H1 (cell line): ENCODE results near the gene RCL1. TPM values are rescaled to one million over a fixed set of nuclear protein-coding genes. Genes with fewer than 3 reads are reported as not detected.

Source experiments
- CTCF ChIA-PET: fragments of 300-600 bp; sonication (Branson Sonifier 250); formaldehyde crosslinking; loops from one replicate; lab custom pipeline; 2021; ENCODE audit not compliant: partially characterized antibody; lab: Charles Lee
- POLR2A ChIA-PET: fragments of 300-600 bp; sonication (Branson Sonifier 250); formaldehyde crosslinking; loops from one replicate; lab custom pipeline; 2021; ENCODE audit warnings: inconsistent platforms; ENCODE audit not compliant: partially characterized antibody; lab: Charles Lee
- DNase-seq, 2 experiments: peaks; one replicate each; pipeline versions ENCODE4 v3.0.0 to v3.0.0-alpha.2; 2010 to 2022; ENCODE audit warnings: low spot score in 2 of 2, low read depth in 1 of 2, mixed read lengths in 1 of 2
- FAIRE-seq: peaks from 2 replicates; lab custom pipeline; 2011; peaks lifted over from hg19 to GRCh38; lab: Jason Lieb, UNC
- H2AFZ ChIP-seq: 2 replicates; pipeline ENCODE4 v1.8.1; 2012; ENCODE audit warnings: low read length, inconsistent platforms
- H2AK5ac ChIP-seq: 2 replicates; pipeline ENCODE4 v1.6.1; 2013; ENCODE audit warnings: low read depth, low read length
- H2BK120ac ChIP-seq: replicated peaks from 2 replicates; pipeline ENCODE3; 2013; ENCODE audit warnings: low read depth, low read length, inconsistent platforms
- H2BK12ac ChIP-seq: 2 replicates; pipeline ENCODE4 v1.6.1; 2013; ENCODE audit warnings: low read depth, low read length
- H2BK15ac ChIP-seq: 2 replicates; pipeline ENCODE4 v1.6.1; 2013; ENCODE audit warnings: low read length
- H2BK20ac ChIP-seq: 2 replicates; pipeline ENCODE4 v1.6.1; 2013; ENCODE audit warnings: low read length
- H2BK5ac ChIP-seq: 2 replicates; pipeline ENCODE4 v1.6.1; 2013; ENCODE audit warnings: low read depth, low read length
- H3K14ac ChIP-seq: 2 replicates; pipeline ENCODE4 v1.6.1; 2013; ENCODE audit warnings: inconsistent platforms; ENCODE audit not compliant: insufficient read length
- H3K18ac ChIP-seq: 2 replicates; pipeline ENCODE4 v1.6.1; 2013; ENCODE audit warnings: low read length; ENCODE audit errors: extremely low read depth
- H3K23ac ChIP-seq: 2 replicates; pipeline ENCODE4 v1.6.1; 2013; ENCODE audit warnings: inconsistent platforms; ENCODE audit not compliant: insufficient read length
- H3K23me2 ChIP-seq: 2 replicates; pipeline ENCODE4 v1.6.1; 2013; ENCODE audit warnings: low read depth, low read length
- H3K27ac ChIP-seq: 2 replicates; pipeline ENCODE4 v1.6.1; 2011; ENCODE audit warnings: low read depth, low read length, inconsistent platforms
- H3K27me3 ChIP-seq, 4 experiments: replicated peaks in 1 of 4; 1 replicate in 1 of 4; 2 replicates in 3 of 4; pipeline versions ENCODE4 v1.6.1 to v1.8.1; 2011 to 2013; ENCODE audit warnings: low read length in 3 of 4, mild to moderate bottlenecking in 3 of 4, inconsistent platforms in 2 of 4, mixed read lengths in 2 of 4, moderate library complexity in 1 of 4; ENCODE audit not compliant: control insufficient read depth in 3 of 4, insufficient read depth in 3 of 4; ENCODE audit errors: extremely low read depth in 1 of 4
- H3K36me3 ChIP-seq, 4 experiments: 2 replicates each; pipeline versions ENCODE4 v1.6.1 to v1.8.1; 2011 to 2013; ENCODE audit warnings: mild to moderate bottlenecking in 4 of 4, low read length in 3 of 4, moderate library complexity in 2 of 4, control low read depth in 1 of 4, inconsistent platforms in 1 of 4; ENCODE audit not compliant: insufficient read depth in 4 of 4, control insufficient read depth in 2 of 4
- H3K4ac ChIP-seq: replicated peaks from 2 replicates; pipeline ENCODE3; 2013; ENCODE audit warnings: low read length, low read depth, mixed read lengths, inconsistent platforms; ENCODE audit not compliant: insufficient read length
- H3K4me1 ChIP-seq, 4 experiments: replicated peaks in 1 of 4; 1 replicate in 1 of 4; 2 replicates in 3 of 4; pipeline versions ENCODE4 v1.6.1 to v1.8.1; 2011 to 2013; ENCODE audit warnings: low read length in 3 of 4, inconsistent platforms in 2 of 4, mixed read lengths in 1 of 4; ENCODE audit not compliant: insufficient read depth in 4 of 4, control insufficient read depth in 3 of 4
- H3K4me2 ChIP-seq, 2 experiments: 2 replicates each; pipeline versions ENCODE4 v1.6.1 to v1.8.1; 2011 to 2013; ENCODE audit warnings: low read depth in 2 of 2, low read length in 2 of 2, control low read depth in 1 of 2, inconsistent platforms in 1 of 2, mild to moderate bottlenecking in 1 of 2; ENCODE audit not compliant: insufficient read depth in 1 of 2
- H3K4me3 ChIP-seq, 4 experiments: fragments of 200-600, 300-600 bp in 1 of 4; sonication (generic), shearing (Covaris generic), sonication (Bioruptor Twin) in 1 of 4; 2 replicates each; pipeline versions ENCODE4 v1.5.1 to v1.8.1; 2011 to 2016; ENCODE audit warnings: low read length in 4 of 4, low read depth in 3 of 4, control low read depth in 2 of 4, inconsistent platforms in 2 of 4, mild to moderate bottlenecking in 2 of 4, mixed read lengths in 1 of 4, moderate library complexity in 1 of 4; ENCODE audit not compliant: insufficient read depth in 2 of 4; ENCODE audit errors: extremely low read depth in 1 of 4
- H3K56ac ChIP-seq: replicated peaks from 2 replicates; pipeline ENCODE3; 2013; ENCODE audit warnings: low read depth, mild to moderate bottlenecking, mixed read lengths, low read length, inconsistent platforms; ENCODE audit not compliant: insufficient read length
- H3K79me1 ChIP-seq: 2 replicates; pipeline ENCODE4 v1.6.1; 2013; ENCODE audit warnings: low read depth, low read length, control low read depth
- H3K79me2 ChIP-seq, 2 experiments: 2 replicates each; pipeline versions ENCODE4 v1.6.1 to v1.8.1; 2012 to 2013; ENCODE audit warnings: low read length in 2 of 2, mild to moderate bottlenecking in 2 of 2, inconsistent platforms in 1 of 2; ENCODE audit not compliant: insufficient read depth in 2 of 2, control insufficient read depth in 1 of 2
- H3K9ac ChIP-seq, 4 experiments: replicated peaks in 1 of 4; 1 replicate in 1 of 4; 2 replicates in 3 of 4; pipeline versions ENCODE4 v1.6.1 to v1.8.1; 2011 to 2013; ENCODE audit warnings: low read depth in 3 of 4, low read length in 3 of 4, control low read depth in 2 of 4, mild to moderate bottlenecking in 2 of 4, moderate library complexity in 2 of 4, inconsistent platforms in 1 of 4; ENCODE audit errors: extremely low read depth in 1 of 4
- H3K9me3 ChIP-seq, 2 experiments: 2 replicates each; pipeline versions ENCODE4 v1.6.1 to v1.8.1; 2012 to 2013; ENCODE audit warnings: mild to moderate bottlenecking in 2 of 2, moderate library complexity in 2 of 2, control low read depth in 1 of 2, inconsistent platforms in 1 of 2, low read depth in 1 of 2, low read length in 1 of 2, mixed read lengths in 1 of 2; ENCODE audit not compliant: insufficient read depth in 2 of 2
- H4K20me1 ChIP-seq, 2 experiments: replicated peaks in 1 of 2; 2 replicates each; pipeline versions ENCODE3 to v1.8.1; 2011 to 2013; ENCODE audit warnings: inconsistent platforms in 2 of 2, low read length in 2 of 2, mild to moderate bottlenecking in 1 of 2; ENCODE audit not compliant: insufficient read depth in 2 of 2, control insufficient read depth in 1 of 2
- H4K5ac ChIP-seq: 2 replicates; pipeline ENCODE4 v1.6.1; 2013; ENCODE audit warnings: low read length, low read depth, mixed read lengths, inconsistent platforms; ENCODE audit not compliant: insufficient read length
- H4K8ac ChIP-seq: 2 replicates; pipeline ENCODE4 v1.8.0; 2013; ENCODE audit warnings: mild to moderate bottlenecking, moderate library complexity, low read length, inconsistent platforms; ENCODE audit not compliant: insufficient read depth; ENCODE audit errors: extremely low read depth
- H4K91ac ChIP-seq: replicated peaks from 2 replicates; pipeline ENCODE3; 2013; ENCODE audit warnings: low read length, mixed read lengths, inconsistent platforms; ENCODE audit not compliant: insufficient read length
- FOSL1 ChIP-seq: IDR thresholded peaks from 2 replicates; pipeline ENCODE4 v1.6.1; 2011; ENCODE audit warnings: mild to moderate bottlenecking, low read depth, low read length, moderate library complexity; ENCODE audit not compliant: insufficient read depth
- HDAC6 ChIP-seq: IDR thresholded peaks from one replicate; pipeline ENCODE4 v1.7.1; 2012; ENCODE audit warnings: low read depth, mild to moderate bottlenecking, inconsistent platforms, low read length, moderate library complexity
- NANOG ChIP-seq: IDR thresholded peaks from 2 replicates; pipeline ENCODE4 v1.6.1; 2011; ENCODE audit warnings: low read length, low read depth, mild to moderate bottlenecking, inconsistent platforms; ENCODE audit not compliant: insufficient read depth, poor library complexity, severe bottlenecking
- PHF8 ChIP-seq: fragments of 200-600 bp; sonication (generic); conservative IDR thresholded peaks from 2 replicates; pipeline ENCODE4 v1.7.1; 2012; ENCODE audit warnings: low read depth, mild to moderate bottlenecking, inconsistent platforms, low read length, moderate library complexity
- POLR2AphosphoS5 ChIP-seq: IDR thresholded peaks from 2 replicates; pipeline ENCODE4 v1.6.1; 2011; ENCODE audit warnings: low read depth, low read length
- SAP30 ChIP-seq: fragments of 300-600 bp; sonication (generic); IDR thresholded peaks from 2 replicates; pipeline ENCODE4 v1.7.1; 2012; ENCODE audit warnings: low read length, moderate library complexity, mild to moderate bottlenecking, inconsistent platforms; ENCODE audit not compliant: insufficient read depth, insufficient replicate concordance
- SP2 ChIP-seq: IDR thresholded peaks from 2 replicates; pipeline ENCODE4 v1.6.1; 2012; ENCODE audit warnings: mild to moderate bottlenecking, low read length, inconsistent platforms
- SP4 ChIP-seq: IDR thresholded peaks from 2 replicates; pipeline ENCODE4 v1.6.1; 2012; ENCODE audit warnings: low read length, inconsistent platforms
- TAF7 ChIP-seq: optimal IDR thresholded peaks from 2 replicates; pipeline ENCODE3; 2011; ENCODE audit warnings: low read depth, mild to moderate bottlenecking, inconsistent platforms, low read length, moderate library complexity, borderline replicate concordance
- TEAD4 ChIP-seq: IDR thresholded peaks from 2 replicates; pipeline ENCODE4 v1.6.1; 2012; ENCODE audit warnings: low read depth, low read length, inconsistent platforms, mixed read lengths
- WGBS, 2 experiments: shearing (Covaris generic) in 1 of 2; methylation state at CpG; one replicate each; pipeline versions ENCODE4 v1.1.6 to v1.1.7; 2013 to 2015; ENCODE audit warnings: low lambda C conversion rate in 2 of 2, mixed read lengths in 2 of 2, inconsistent platforms in 1 of 2, low coverage in 1 of 2, missing lambda C conversion rate in 1 of 2; ENCODE audit not compliant: insufficient replicate concordance in 2 of 2, insufficient coverage in 1 of 2, insufficient read length in 1 of 2; ENCODE audit errors: extremely low coverage in 1 of 2, missing lambda C conversion rate in 1 of 2; 5-methylcytosine and 5-hydroxymethylcytosine counted together
- polyA plus RNA-seq, 7 experiments: library from polyadenylated mRNA; depleted of rRNA in 3 of 7; stranded (reverse) in 5 of 7; unstranded in 2 of 7; fragments of >200 nt in 5 of 7; fragments of 200-250 nt in 2 of 7; gene quantifications; 1 replicate in 5 of 7; 2 replicates in 1 of 7; 4 replicates in 1 of 7; pipeline versions ENCODE4 v1.2.1 to v1.2.3, GENCODE V29; 2011 to 2013; ENCODE audit warnings: missing spikeins in 2 of 7, mixed read lengths in 2 of 7
- total RNA-seq: library from RNA; stranded (reverse); fragmentation: NEBNext Ultra II Directional; extraction: Animal tissue kit (Norgen Biotek cat#: 25700); gene quantifications from 2 replicates; pipeline ENCODE4 v1.2.1, GENCODE V29; 2021

Gene RCL1
- total and polyA plus RNA-seq, 2 of the 8 experiments (the other 6 are each of a cell fraction or from before 2014, with no cell fraction given): 21.0 to 29.5 TPM

GRCh38 chr9:4861145-4861544 is 68.4 kb downstream of the RCL1 start:
- CTCF ChIA-PET: interaction anchor here (0.5 to 2.3 kb wide), 6 partner anchors 9 to 270 kb away, joined by 3 to 9 read pairs (median 4); no protein-coding TSS in a partner anchor
- TF ChIP-seq SP2 (no peak), PHF8 (no peak), FOSL1 (no peak), SAP30 (no peak), TAF7 (no peak), POLR2AphosphoS5 (no peak), NANOG (no peak), HDAC6 (no peak), TEAD4 (no peak), SP4 (no peak)

More at GRCh38 chr9:4861145-4861544, 68.4 kb downstream of the RCL1 start:
- Histone ChIP-seq H3K27me3 (no peaks in the 10 kb centered on the region), H3K4ac (no peak overlapping the region), H3K9ac (no peak overlapping the region), H2AFZ (no peak overlapping the region), H3K4me3 (no peak overlapping the region), H3K79me2 (no peaks in the 10 kb centered on the region), H3K18ac (no peak overlapping the region), H3K23ac (no peak overlapping the region), H4K8ac (no peak overlapping the region), H2BK12ac (no peak overlapping the region), H2BK120ac (no peak overlapping the region), H3K23me2 (no peaks in the 10 kb centered on the region), H2BK5ac (no peak overlapping the region), H3K4me2 (no peak overlapping the region), H3K9me3 (no peaks in the 10 kb centered on the region), H3K56ac (no peak overlapping the region), H3K36me3 (peaks cover 0 to 25% (median 12%) of the 10 kb centered on the region in 4 experiments; a peak in 6 of 8 replicates), H4K91ac (no peak overlapping the region), H3K4me1 (peaks cover 0 to 2% (median under 1%) of the 10 kb centered on the region in 4 experiments; a peak in 1 of 7 replicates), H2AK5ac (no peak overlapping the region), H2BK20ac (no peak overlapping the region), H3K79me1 (no peaks in the 10 kb centered on the region; the same call in 1 of the 2 replicates), H4K5ac (no peak overlapping the region), H4K20me1 (no peaks in the 10 kb centered on the region), H3K14ac (no peak overlapping the region), H2BK15ac (no peak overlapping the region), H3K27ac (no peak overlapping the region)
- FAIRE-seq (no peak), DNase-seq (no peak)
- POLR2A ChIA-PET: no interaction called here
- 91% methylated on average over 2 of the region's 2 CpGs; no CpG with 5 or more reads in 1 of the 2 experiments for WGBS, 2 experiments
